Esophagus muscularis mucosa (tissue), 4 donors: ENCODE measurements around the gene RAG2. TPM values are rescaled to one million over a fixed set of nuclear protein-coding genes. Genes with fewer than 3 reads are reported as not detected.

Experiments used
- DNase-seq: peaks from one replicate; pipeline ENCODE4 v3.0.0-alpha.2; 2017; ENCODE audit errors: extremely low spot score
- H3K27ac ChIP-seq, 4 donors: fragments of 200-600 bp; sonication (generic); replicated peaks in 1 of 4; 1 replicate in 3 of 4; 2 replicates in 1 of 4; pipeline ENCODE4 v1.5.1; 2016 to 2019; ENCODE audit warnings: mild to moderate bottlenecking in 1 of 4
- H3K27me3 ChIP-seq, 4 donors: fragments of 200-600 bp; sonication (generic); one replicate each; pipeline versions ENCODE4 v1.5.1 to v1.6.0; 2016 to 2019
- H3K36me3 ChIP-seq, 4 donors: fragments of 200-600 bp; sonication (generic); one replicate each; pipeline ENCODE4 v1.5.1; 2016 to 2019
- H3K4me1 ChIP-seq, 4 donors: fragments of 200-600 bp; sonication (generic); one replicate each; pipeline ENCODE4 v1.5.1; 2016 to 2019
- H3K4me3 ChIP-seq, 4 donors: fragments of 200-600 bp; sonication (generic); 1 replicate in 2 of 4; 2 replicates in 2 of 4; pipeline ENCODE4 v1.5.1; 2016 to 2019; ENCODE audit warnings: mild to moderate bottlenecking in 4 of 4, moderate library complexity in 1 of 4
- H3K9me3 ChIP-seq, 4 donors: fragments of 200-600 bp; sonication (generic); 1 replicate in 3 of 4; 2 replicates in 1 of 4; pipeline ENCODE4 v1.5.1; 2016 to 2019
- CTCF ChIP-seq, 3 experiments: fragments of 200-600 bp in 2 of 3; fragments of 450-650 bp in 1 of 3; sonication (generic) in 2 of 3; IDR thresholded peaks; one replicate each; pipeline ENCODE4 v1.5.1; 2017 to 2019; ENCODE audit warnings: antibody characterized with exemption in 3 of 3, mild to moderate bottlenecking in 2 of 3, moderate library complexity in 1 of 3
- EP300 ChIP-seq: sonication (generic); formaldehyde crosslinking; IDR thresholded peaks from one replicate; pipeline ENCODE4 v1.6.1; 2017; ENCODE audit warnings: antibody characterized with exemption
- POLR2A ChIP-seq: fragments of 450-650 bp; IDR thresholded peaks from one replicate; pipeline ENCODE4 v1.6.1; 2017; ENCODE audit warnings: antibody characterized with exemption, moderate library complexity, mild to moderate bottlenecking, low read depth
- POLR2AphosphoS5 ChIP-seq, 2 donors: sonication (generic); formaldehyde crosslinking; IDR thresholded peaks; one replicate each; pipeline ENCODE4 v1.6.1; 2017; ENCODE audit warnings: antibody characterized with exemption in 2 of 2
- WGBS: methylation state at CpG from one replicate; pipeline ENCODE4 v1.1.5; 2018; 5-methylcytosine and 5-hydroxymethylcytosine counted together
- intact Hi-C: fragments of 100-400 bp; cut with DNase I; formaldehyde crosslinking; loops from one replicate; pipeline ENCODE4 v1.15.1; 2023
- total RNA-seq, 4 donors: library from RNA; depleted of rRNA; stranded (reverse); fragments of >200 nt; gene quantifications; one replicate each; pipeline versions ENCODE4 v1.1.0 to v1.2.1, GENCODE V29; 2016

RAG2 gene
- total RNA-seq, 4 donors from 2014 or later: not detected

- DNase-seq: no peak
- H3K36me3 ChIP-seq: peaks cover 0 to 5% (median 2%) of the 10 kb centered on the region in 4 donors
- no peaks in the 10 kb centered on the region for H3K9me3 ChIP-seq
- H3K4me3 ChIP-seq: no peak overlapping the region
- 77% methylated on average over 3 of the region's 3 CpGs for WGBS
- peaks cover 15 to 18% (median 17%) of the 10 kb centered on the region in 4 donors for H3K4me1 ChIP-seq
- intact Hi-C loops: no loop called here
- TF ChIP-seq POLR2A: no peak
- no peak for TF ChIP-seq CTCF (IDR thresholded peaks at IDR 0.05)
- TF ChIP-seq POLR2AphosphoS5 (IDR thresholded peaks at IDR 0.05): no peak
- no peak for TF ChIP-seq EP300
- no peak overlapping the region for H3K27ac ChIP-seq
- H3K27me3 ChIP-seq: no peaks in the 10 kb centered on the region
These were observed 17.8 kb upstream of the RAG2 start for GRCh38 chr11:36615826-36616225.

GRCh38 chr11:36609383-36609782, 11.3 kb upstream of the RAG2 start:
- 84% methylated on average over 2 of the region's 2 CpGs for WGBS

GRCh38 chr11:36608491-36609199, 10.6 kb upstream of the RAG2 start:
- 96% methylated on average over 1 of the region's 1 CpG for WGBS
- H3K36me3 ChIP-seq: peaks cover 0 to 13% (median 3%) of the 10 kb centered on the region in 4 donors
- DNase-seq: no peak
- H3K4me1 ChIP-seq: no peaks in the 10 kb centered on the region
- TF ChIP-seq POLR2A: no peak
- no peak for TF ChIP-seq POLR2AphosphoS5 (IDR thresholded peaks at IDR 0.05)
- TF ChIP-seq CTCF (IDR thresholded peaks at IDR 0.05): no peak
- TF ChIP-seq EP300: no peak
- no peaks in the 10 kb centered on the region for H3K9me3 ChIP-seq
- H3K27ac ChIP-seq: no peak overlapping the region
- no peaks in the 10 kb centered on the region for H3K27me3 ChIP-seq
- intact Hi-C loops: no loop called here
- H3K4me3 ChIP-seq: no peak overlapping the region

More at GRCh38 chr11:36609383-36609782, 11.3 kb upstream of the RAG2 start:
- Histone ChIP-seq H3K9me3 (no peaks in the 10 kb centered on the region), H3K27me3 (no peaks in the 10 kb centered on the region), H3K36me3 (peaks cover 0 to 13% (median 3%) of the 10 kb centered on the region in 4 donors), H3K4me1 (no peaks in the 10 kb centered on the region), H3K4me3 (no peak overlapping the region), H3K27ac (no peak overlapping the region)
- DNase-seq: no peak
- intact Hi-C loops: no loop called here
- TF ChIP-seq EP300 (no peak), CTCF (IDR thresholded peaks at IDR 0.05) (no peak), POLR2AphosphoS5 (IDR thresholded peaks at IDR 0.05) (no peak), POLR2A (no peak)

- no peak overlapping the region for H3K4me3 ChIP-seq
- intact Hi-C loops: no loop called here
- DNase-seq: no peak
- no peak for TF ChIP-seq POLR2AphosphoS5 (IDR thresholded peaks at IDR 0.05)
- TF ChIP-seq POLR2A: no peak
- TF ChIP-seq EP300: no peak
- TF ChIP-seq CTCF (IDR thresholded peaks at IDR 0.05): no peak
- no peaks in the 10 kb centered on the region for H3K27me3 ChIP-seq
- H3K4me1 ChIP-seq: no peaks in the 10 kb centered on the region
- no peak overlapping the region for H3K27ac ChIP-seq
- H3K9me3 ChIP-seq: no peaks in the 10 kb centered on the region
- peaks cover 0 to 6% (median 0%) of the 10 kb centered on the region in 4 donors for H3K36me3 ChIP-seq
- WGBS: 85% methylated on average over 6 of the region's 6 CpGs
These were observed 7.5 kb upstream of the RAG2 start for GRCh38 chr11:36605221-36606216.
